Keratinocyte (primary cell): ENCODE data around the gene ITPKB. TPM values are rescaled to one million over a fixed set of nuclear protein-coding genes. Genes with fewer than 3 reads are reported as not detected.

Experiments
- DNase-seq: peaks from one replicate; pipeline ENCODE4 v3.0.0-alpha.2; 2011; ENCODE audit warnings: low read depth, missing footprints, low spot score
- FAIRE-seq: peaks from 2 replicates; lab custom pipeline; 2011; peaks lifted over from hg19 to GRCh38; lab: Jason Lieb, UNC
- H2AFZ ChIP-seq: 2 replicates; pipeline ENCODE4 v1.6.0; 2012; ENCODE audit warnings: low read length, control low read depth, inconsistent platforms; ENCODE audit not compliant: control insufficient read depth
- H3K27ac ChIP-seq: 2 replicates; pipeline ENCODE4 v1.5.1; 2011; ENCODE audit warnings: low read length; ENCODE audit not compliant: control insufficient read depth, insufficient read depth
- H3K27me3 ChIP-seq: 3 replicates; pipeline ENCODE4 v1.6.0; 2011; ENCODE audit warnings: low read length; ENCODE audit not compliant: control insufficient read depth, insufficient read depth; ENCODE audit errors: extremely low read depth
- H3K36me3 ChIP-seq, 2 experiments: 2 replicates in 1 of 2; 3 replicates in 1 of 2; pipeline ENCODE4 v1.5.1; 2011; ENCODE audit warnings: low read length in 2 of 2, mild to moderate bottlenecking in 1 of 2; ENCODE audit not compliant: control insufficient read depth in 2 of 2, insufficient read depth in 2 of 2; ENCODE audit errors: extremely low read depth in 1 of 2
- H3K4me1 ChIP-seq: 3 replicates; pipeline ENCODE4 v1.5.1; 2011; ENCODE audit warnings: low read length; ENCODE audit not compliant: control insufficient read depth, insufficient read depth; ENCODE audit errors: extremely low read depth
- H3K4me2 ChIP-seq: 3 replicates; pipeline ENCODE4 v1.6.0; 2011; ENCODE audit warnings: low read depth, low read length; ENCODE audit not compliant: control insufficient read depth, insufficient read depth; ENCODE audit errors: extremely low read depth
- H3K4me3 ChIP-seq, 3 experiments: fragments of 200-600 bp in 1 of 3; sonication (generic) in 1 of 3; 2 replicates in 2 of 3; 3 replicates in 1 of 3; pipeline ENCODE4 v1.5.1; 2011 to 2016; ENCODE audit warnings: low read length in 3 of 3, mild to moderate bottlenecking in 3 of 3, control low read depth in 2 of 3, inconsistent platforms in 1 of 3, low read depth in 1 of 3, mixed read lengths in 1 of 3, mixed run types in 1 of 3, moderate library complexity in 1 of 3; ENCODE audit not compliant: control insufficient read depth in 2 of 3, insufficient read depth in 2 of 3; ENCODE audit errors: extremely low read depth in 1 of 3
- H3K79me2 ChIP-seq: 2 replicates; pipeline ENCODE4 v1.6.0; 2012; ENCODE audit warnings: low read length; ENCODE audit not compliant: control insufficient read depth, insufficient read depth
- H3K9ac ChIP-seq: 3 replicates; pipeline ENCODE4 v1.6.0; 2011; ENCODE audit warnings: low read length; ENCODE audit not compliant: control insufficient read depth, insufficient read depth; ENCODE audit errors: extremely low read depth
- H3K9me1 ChIP-seq: 3 replicates; pipeline ENCODE4 v1.6.0; 2011; ENCODE audit warnings: low read length; ENCODE audit not compliant: control insufficient read depth, insufficient read depth; ENCODE audit errors: extremely low read depth
- H3K9me3 ChIP-seq: 2 replicates; pipeline ENCODE4 v1.5.1; 2012; ENCODE audit warnings: low read depth, low read length; ENCODE audit not compliant: control insufficient read depth
- H4K20me1 ChIP-seq: 3 replicates; pipeline ENCODE4 v1.6.0; 2011; ENCODE audit warnings: low read length; ENCODE audit not compliant: control insufficient read depth, insufficient read depth; ENCODE audit errors: extremely low read depth
- CTCF ChIP-seq, 3 experiments: IDR thresholded peaks in 1 of 3; conservative IDR thresholded peaks in 1 of 3; optimal IDR thresholded peaks in 1 of 3; 2 replicates in 2 of 3; 3 replicates in 1 of 3; pipeline versions ENCODE3 to v1.5.1; 2011; ENCODE audit warnings: low read length in 3 of 3, mild to moderate bottlenecking in 3 of 3, moderate library complexity in 2 of 3, control low read depth in 1 of 3, inconsistent platforms in 1 of 3; ENCODE audit not compliant: insufficient read depth in 2 of 3; ENCODE audit errors: extremely low read depth in 1 of 3
- EZH2 ChIP-seq: IDR thresholded peaks from one replicate; pipeline ENCODE4 v1.6.1; 2012; ENCODE audit warnings: inconsistent platforms, mild to moderate bottlenecking, low read length, moderate library complexity
- dilution Hi-C: fragments of 300-500 bp; cut with MboI; formaldehyde crosslinking; loops from one replicate; pipeline ENCODE4 v1.7.0; 2020; ENCODE audit warnings: low sequenced_read_pairs; ENCODE audit not compliant: extremely low pct_ligation_motif_present
- polyA plus RNA-seq, 5 experiments: library from polyadenylated mRNA; depleted of rRNA in 3 of 5; stranded (reverse) in 3 of 5; stranded (forward) in 1 of 5; unstranded in 1 of 5; fragments of >200 nt; gene quantifications; 1 replicate in 1 of 5; 2 replicates in 3 of 5; 3 replicates in 1 of 5; pipeline versions ENCODE4 v1.2.1 to v1.2.3, GENCODE V29; 2011 to 2012; ENCODE audit warnings: missing spikeins in 2 of 5, low read depth in 1 of 5, low replicate concordance in 1 of 5

Gene ITPKB
- polyA plus RNA-seq, 1 donor (not counting 4 experiments of a cell fraction or from before 2014, with no cell fraction given) = 3.2 TPM

DNA sequence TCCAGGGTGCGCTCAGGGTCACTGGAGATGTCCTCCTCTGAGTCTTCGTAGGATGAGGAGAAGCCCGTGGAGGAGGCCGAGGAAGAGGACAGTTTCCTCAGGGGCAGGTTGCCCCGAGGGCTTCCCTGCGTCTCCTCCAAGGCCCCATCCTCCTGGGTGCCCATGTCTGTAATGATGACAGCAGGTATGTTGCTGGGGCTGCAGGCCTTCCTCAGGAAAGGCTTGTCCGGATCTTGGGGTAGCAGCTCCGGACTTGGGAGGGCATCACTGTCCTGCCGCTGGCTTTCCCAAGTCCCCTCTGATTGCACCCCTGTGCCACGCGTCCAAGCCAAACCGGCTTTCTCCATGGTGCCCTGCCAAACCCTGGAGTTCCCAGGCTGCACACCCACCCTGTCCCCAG lies 3.5 kb downstream of the ITPKB start:
- DNase-seq (no peak), FAIRE-seq (no peak)
- no peak overlapping the region for H3K27ac ChIP-seq
- H3K9me3 ChIP-seq = no peaks in the 10 kb centered on the region
- H3K27me3 ChIP-seq = no peaks in the 10 kb centered on the region
- no peak for TF ChIP-seq CTCF (optimal IDR thresholded peaks at IDR 0.05 in 1 of 3, IDR thresholded peaks at IDR 0.05 in 1 of 3, conservative IDR thresholded peaks at IDR 0.05 in 1 of 3; ENCODE audit: extremely low read depth in 1 of 3, insufficient read depth in 2 of 3, low read length in 3 of 3)
- no peak for TF ChIP-seq EZH2
- H3K4me2 ChIP-seq = no peak overlapping the region
- H2AFZ ChIP-seq = no peak overlapping the region
- no peaks in the 10 kb centered on the region for H3K9me1 ChIP-seq
- peaks cover 5% of the 10 kb centered on the region for H3K4me1 ChIP-seq
- H4K20me1 ChIP-seq = no peaks in the 10 kb centered on the region
- no peak overlapping the region for H3K4me3 ChIP-seq
- H3K79me2 ChIP-seq = peaks cover 17% of the 10 kb centered on the region
- H3K36me3 ChIP-seq = peaks cover 4 to 12% of the 10 kb centered on the region in 2 experiments
- dilution Hi-C loops = no loop called here
- H3K9ac ChIP-seq = no peak overlapping the region

- H3K79me2 ChIP-seq = peaks cover 17% of the 10 kb centered on the region
- TF ChIP-seq CTCF (optimal IDR thresholded peaks at IDR 0.05 in 1 of 3, IDR thresholded peaks at IDR 0.05 in 1 of 3, conservative IDR thresholded peaks at IDR 0.05 in 1 of 3; ENCODE audit: extremely low read depth in 1 of 3, insufficient read depth in 2 of 3, low read length in 3 of 3) = no peak
- no peak for TF ChIP-seq EZH2
- no peak overlapping the region for H3K9ac ChIP-seq
- H2AFZ ChIP-seq = no peak overlapping the region
- H3K4me3 ChIP-seq = no peak overlapping the region
- no peaks in the 10 kb centered on the region for H3K9me3 ChIP-seq
- no peak overlapping the region for H3K27ac ChIP-seq
- dilution Hi-C loops = no loop called here
- H4K20me1 ChIP-seq = no peaks in the 10 kb centered on the region
- no peak overlapping the region for H3K4me2 ChIP-seq
- no peaks in the 10 kb centered on the region for H3K27me3 ChIP-seq
- peaks cover 4 to 12% of the 10 kb centered on the region in 2 experiments for H3K36me3 ChIP-seq
- H3K9me1 ChIP-seq = no peaks in the 10 kb centered on the region
- DNase-seq = no peak
- FAIRE-seq = no peak
- H3K4me1 ChIP-seq = peaks cover 3% of the 10 kb centered on the region
Observed at GRCh38 chr1:226734611-226735153, 4.4 kb downstream of the ITPKB start.
